Measurements from ENCODE around the gene TRIM67. TPM values are rescaled to one million over a fixed set of nuclear protein-coding genes. Genes with fewer than 3 reads are reported as not detected.
"Not testable (repeated sequence)": the region's sequence is repeated elsewhere in the genome, so short reads cannot be mapped to it uniquely, and the experiment has no call there.

Gene TRIM67
- total and polyA plus RNA-seq, 7 donors = under 0.01 to 0.36 (median 0.04) TPM; not detected in 1

GRCh38 chr1:231122143-231122542 lies 39.7 kb upstream of the TRIM67 start:
- intact Hi-C loops (cut with DNase I) = no loop called here
- no peak overlapping the region for H3K4me3 ChIP-seq
- TF ChIP-seq EP300 (IDR thresholded peaks at IDR 0.05) = no peak
- TF ChIP-seq, protein P1, sequence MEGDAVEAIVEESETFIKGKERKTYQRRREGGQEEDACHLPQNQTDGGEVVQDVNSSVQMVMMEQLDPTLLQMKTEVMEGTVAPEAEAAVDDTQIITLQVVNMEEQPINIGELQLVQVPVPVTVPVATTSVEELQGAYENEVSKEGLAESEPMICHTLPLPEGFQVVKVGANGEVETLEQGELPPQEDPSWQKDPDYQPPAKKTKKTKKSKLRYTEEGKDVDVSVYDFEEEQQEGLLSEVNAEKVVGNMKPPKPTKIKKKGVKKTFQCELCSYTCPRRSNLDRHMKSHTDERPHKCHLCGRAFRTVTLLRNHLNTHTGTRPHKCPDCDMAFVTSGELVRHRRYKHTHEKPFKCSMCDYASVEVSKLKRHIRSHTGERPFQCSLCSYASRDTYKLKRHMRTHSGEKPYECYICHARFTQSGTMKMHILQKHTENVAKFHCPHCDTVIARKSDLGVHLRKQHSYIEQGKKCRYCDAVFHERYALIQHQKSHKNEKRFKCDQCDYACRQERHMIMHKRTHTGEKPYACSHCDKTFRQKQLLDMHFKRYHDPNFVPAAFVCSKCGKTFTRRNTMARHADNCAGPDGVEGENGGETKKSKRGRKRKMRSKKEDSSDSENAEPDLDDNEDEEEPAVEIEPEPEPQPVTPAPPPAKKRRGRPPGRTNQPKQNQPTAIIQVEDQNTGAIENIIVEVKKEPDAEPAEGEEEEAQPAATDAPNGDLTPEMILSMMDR (IDR thresholded peaks at IDR 0.05) = no peak
- TF ChIP-seq POLR2AphosphoS5 (IDR thresholded peaks at IDR 0.05) = no peak
- 74 to 84% methylated on average over 2 of the region's 2 CpGs for WGBS, 2 donors
- no peaks in the 10 kb centered on the region for H3K27me3 ChIP-seq
- peaks cover 0 to 5% (median 2%) of the 10 kb centered on the region in 4 donors for H3K9me3 ChIP-seq
- H3K4me1 ChIP-seq = no peaks in the 10 kb centered on the region
- no peak for DNase-seq
- H3K27ac ChIP-seq = no peak overlapping the region
- H3K36me3 ChIP-seq = no peaks in the 10 kb centered on the region

DNA sequence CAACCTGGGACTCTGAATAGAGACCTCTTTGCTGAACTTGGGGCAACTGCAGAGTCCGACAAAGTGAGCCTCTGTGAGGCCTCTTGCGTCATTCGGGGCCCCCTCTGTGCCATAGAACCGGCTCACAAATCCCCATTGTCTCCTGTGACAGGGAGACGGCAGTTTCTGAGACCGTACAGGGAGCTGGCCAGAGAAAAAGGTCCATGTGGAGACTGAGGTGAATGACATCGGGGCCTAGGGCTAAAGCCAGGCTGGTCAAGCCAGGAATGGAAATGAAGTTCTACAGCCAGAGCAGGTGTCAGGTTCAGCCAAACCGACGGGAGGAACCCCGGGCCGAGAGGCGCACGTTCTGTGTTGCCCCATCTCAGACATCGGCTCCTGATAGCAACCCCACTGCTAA lies 37.1 kb upstream of the TRIM67 start:
- WGBS, 2 donors = 90 to 96% methylated on average over 14 of the region's 14 CpGs
- Histone ChIP-seq H3K27ac (no peak overlapping the region), H3K4me3 (no peak overlapping the region), H3K27me3 (no peaks in the 10 kb centered on the region), H3K36me3 (no peaks in the 10 kb centered on the region), H3K4me1 (no peaks in the 10 kb centered on the region), H3K9me3 (no peaks in the 10 kb centered on the region)
- TF ChIP-seq EP300 (IDR thresholded peaks at IDR 0.05) (no peak), POLR2A (IDR thresholded peaks at IDR 0.05) (no peak)
- no peak for DNase-seq
- intact Hi-C loops (cut with DNase I) = no loop called here

- no peaks in the 10 kb centered on the region for H3K27me3 ChIP-seq
- intact Hi-C loops (cut with DNase I) = no loop called here
- no peaks in the 10 kb centered on the region for H3K9me3 ChIP-seq
- H3K4me3 ChIP-seq = no peak overlapping the region
- no peak overlapping the region for H3K27ac ChIP-seq
- DNase-seq = no peak
- H3K36me3 ChIP-seq = no peaks in the 10 kb centered on the region
- TF ChIP-seq, protein P1 (IDR thresholded peaks at IDR 0.05) = no peak
- TF ChIP-seq POLR2A (IDR thresholded peaks at IDR 0.05) (no peak), EP300 (IDR thresholded peaks at IDR 0.05) (no peak)
- 73 to 75% methylated on average over 9 of the region's 9 CpGs for WGBS, 2 donors
- H3K4me1 ChIP-seq = no peaks in the 10 kb centered on the region
Measured at GRCh38 chr1:231125972-231126580, 35.8 kb upstream of the TRIM67 start.

- H3K4me1 ChIP-seq; H3K36me3 ChIP-seq; H3K4me3 ChIP-seq; intact Hi-C loops (cut with DNase I); DNase-seq; H3K9me3 ChIP-seq; H3K27me3 ChIP-seq; H3K27ac ChIP-seq: not testable (repeated sequence)
- 89 to 90% methylated on average over 6 of the region's 6 CpGs for WGBS, 2 donors
Measured at GRCh38 chr1:231127106-231127505, 34.8 kb upstream of the TRIM67 start.

- DNase-seq; H3K4me3 ChIP-seq; intact Hi-C loops (cut with DNase I); H3K27me3 ChIP-seq; H3K36me3 ChIP-seq; H3K4me1 ChIP-seq; H3K9me3 ChIP-seq; H3K27ac ChIP-seq: not testable (repeated sequence)
- WGBS, 2 donors = 88 to 92% methylated on average over 25 to 27 of the region's 27 CpGs
Measured at GRCh38 chr1:231128471-231128870, 33.4 kb upstream of the TRIM67 start.

DNA sequence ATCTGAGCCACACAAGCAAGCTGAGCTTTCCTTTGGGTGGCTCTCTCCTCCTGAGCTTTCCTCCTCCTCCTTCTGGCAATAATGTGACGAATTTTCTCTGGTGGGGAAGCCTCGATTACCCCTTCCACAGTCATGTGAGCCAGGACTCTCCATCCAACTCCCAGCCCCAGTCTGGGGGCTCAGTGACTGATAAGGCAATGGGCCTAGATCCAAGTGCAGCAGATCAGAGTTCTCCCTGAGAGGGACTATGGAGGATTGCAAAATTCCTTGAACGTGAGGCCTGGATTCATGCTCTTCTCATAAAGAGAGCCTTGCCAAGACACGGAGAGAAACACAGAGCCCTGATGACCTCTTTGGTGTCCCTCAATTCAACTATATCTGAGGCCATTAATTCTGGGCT lies 31.3 kb upstream of the TRIM67 start:
- Histone ChIP-seq H3K4me3 (no peak overlapping the region), H3K27ac (no peak overlapping the region), H3K9me3 (no peaks in the 10 kb centered on the region), H3K4me1 (no peaks in the 10 kb centered on the region), H3K27me3 (no peaks in the 10 kb centered on the region), H3K36me3 (no peaks in the 10 kb centered on the region)
- no peak for DNase-seq
- WGBS, 2 donors = 77 to 79% methylated on average over 4 of the region's 4 CpGs
- intact Hi-C loops (cut with DNase I) = no loop called here
- no peak for TF ChIP-seq POLR2AphosphoS5 (IDR thresholded peaks at IDR 0.05)
- TF ChIP-seq, protein P1 (IDR thresholded peaks at IDR 0.05) = no peak
- TF ChIP-seq POLR2A (IDR thresholded peaks at IDR 0.05) = no peak
- TF ChIP-seq EP300 (IDR thresholded peaks at IDR 0.05) = no peak

DNA sequence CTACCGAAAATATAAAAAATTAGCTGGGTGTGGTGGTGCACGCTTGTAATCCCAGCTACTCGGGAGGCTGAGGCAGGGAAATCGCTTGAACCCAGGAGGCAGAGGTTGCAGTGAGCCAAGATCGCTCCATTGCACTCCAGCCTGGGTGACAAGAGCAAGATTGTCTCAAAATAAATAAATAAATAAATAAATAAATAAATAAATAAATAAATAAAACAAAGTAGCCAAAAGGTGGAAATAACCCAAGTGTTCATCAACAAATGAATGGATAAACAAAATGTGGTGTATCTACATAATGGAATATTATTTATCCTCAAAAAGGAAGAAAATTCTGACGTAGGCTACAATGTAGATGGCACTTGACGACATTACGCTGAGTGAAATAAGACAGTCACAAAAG lies 29.3 kb upstream of the TRIM67 start:
- H3K27me3 ChIP-seq; H3K27ac ChIP-seq; DNase-seq; H3K4me1 ChIP-seq; H3K9me3 ChIP-seq; intact Hi-C loops (cut with DNase I); H3K4me3 ChIP-seq; H3K36me3 ChIP-seq: not testable (repeated sequence)
- WGBS, 2 donors = 95 to 97% methylated on average over 8 of the region's 8 CpGs
